GM12872 (cell line): ENCODE measurements around the gene DENND2C.

Experiments used
- CTCF ChIP-seq: IDR thresholded peaks from 3 replicates; pipeline ENCODE4 v1.5.1; 2011; ENCODE audit warnings: low read depth, mild to moderate bottlenecking, low read length, moderate library complexity; ENCODE audit not compliant: insufficient read depth

The DENND2C gene

DNA sequence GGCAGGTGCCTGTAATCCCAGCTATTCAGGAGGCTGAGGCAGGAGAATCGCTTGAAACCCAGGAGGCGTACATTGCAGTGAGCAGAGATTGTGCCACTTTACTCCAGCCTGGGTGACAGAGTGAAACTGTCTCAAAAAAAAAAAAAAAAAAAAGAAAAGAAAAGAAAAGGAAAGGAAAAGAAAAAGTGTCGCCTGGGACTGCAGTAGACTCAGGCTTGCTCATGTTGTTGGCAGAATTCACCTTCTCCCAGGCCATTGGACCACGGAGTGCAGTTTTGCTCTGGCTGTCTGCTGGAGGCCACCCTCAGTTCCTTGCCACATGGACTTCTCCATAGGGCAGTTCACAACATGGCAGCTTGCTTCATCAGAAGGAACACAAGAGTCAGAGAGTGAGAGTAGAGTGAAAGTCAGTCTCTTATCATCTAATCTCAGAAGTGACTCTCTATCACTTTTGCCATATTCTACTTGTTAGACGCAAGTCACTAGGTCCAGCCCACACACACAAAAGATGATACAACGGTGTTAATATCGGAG lies 117.7 kb downstream of the DENND2C start:
- TF ChIP-seq CTCF = no peak

DNA sequence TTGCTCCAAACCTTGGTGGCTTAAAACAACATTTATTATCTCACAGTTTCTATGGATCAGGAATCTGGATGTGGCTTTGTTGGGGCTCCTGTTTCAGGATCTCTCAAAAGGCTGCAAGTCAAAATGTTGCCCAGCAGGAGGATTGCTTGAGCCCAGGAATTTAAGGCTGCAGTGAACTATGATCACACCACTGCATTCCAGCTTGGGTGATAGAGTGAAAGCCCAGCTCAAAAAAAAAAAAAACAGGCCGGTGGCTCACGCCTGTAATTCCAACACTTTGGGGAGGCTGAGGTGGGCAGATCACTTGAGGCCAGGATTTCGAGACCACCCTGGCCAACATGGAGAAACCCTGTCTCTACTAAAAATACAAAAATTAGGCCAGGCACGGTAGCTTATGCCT lies 118.4 kb downstream of the DENND2C start:
- no peak for TF ChIP-seq CTCF

- no peak for TF ChIP-seq CTCF
These were observed 119.5 kb downstream of the DENND2C start for GRCh38 chr1:114550336-114550735.

GRCh38 chr1:114549137-114549536 lies 120.7 kb downstream of the DENND2C start:
- no peak for TF ChIP-seq CTCF

DNA sequence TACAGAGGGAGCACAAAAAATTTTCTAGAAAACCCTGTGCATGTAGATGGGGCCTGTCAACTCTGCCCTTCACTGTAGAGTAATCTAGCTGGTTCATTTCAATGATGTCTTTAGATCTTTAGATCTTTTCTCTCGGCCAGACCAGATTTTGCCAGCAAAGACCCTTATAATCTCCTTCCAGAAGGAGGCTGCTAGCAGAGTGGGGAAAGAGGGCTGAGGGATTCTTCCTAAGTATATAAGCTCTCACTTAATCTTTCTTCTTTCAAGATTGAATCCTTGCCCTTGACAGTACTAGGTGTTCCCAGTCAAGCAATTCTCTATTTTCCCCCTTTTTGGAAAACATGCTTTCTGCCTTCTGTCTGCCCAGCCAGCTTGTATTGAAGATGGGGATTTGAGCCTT lies 122.8 kb downstream of the DENND2C start:
- no peak for TF ChIP-seq CTCF

DNA sequence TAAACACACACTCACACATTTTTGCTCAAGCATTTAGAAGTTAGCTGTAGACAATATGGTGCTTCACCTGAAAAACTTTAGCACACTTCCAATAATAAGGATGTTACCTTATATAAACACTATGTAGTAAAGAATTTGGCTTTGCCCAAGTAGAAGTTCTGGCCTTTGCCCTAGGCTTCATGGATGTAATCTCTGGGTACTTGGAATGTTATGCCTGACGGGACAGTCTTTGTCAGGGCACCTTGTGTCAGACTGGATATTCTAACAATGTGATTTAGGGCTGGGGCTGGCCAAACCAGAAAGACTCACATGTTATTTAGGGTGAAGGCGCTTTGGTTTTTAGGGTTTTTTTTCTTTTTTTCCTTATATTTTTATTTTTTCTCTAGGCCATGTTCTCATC lies 124.1 kb downstream of the DENND2C start:
- no peak for TF ChIP-seq CTCF

- TF ChIP-seq CTCF = no peak
These were observed 124.5 kb downstream of the DENND2C start for GRCh38 chr1:114545315-114545714.
